K562 (cell line): ENCODE measurements around the gene CBFA2T3. TPM values are rescaled to one million over a fixed set of nuclear protein-coding genes. Genes with fewer than 3 reads are reported as not detected.

Experiments
- CBX1 ChIP-seq: sonication (generic); IDR thresholded peaks from 2 replicates; pipeline ENCODE4 v1.6.1; 2016; ENCODE audit warnings: antibody characterized with exemption, low read depth, mild to moderate bottlenecking
- ERF ChIP-seq: fragments of 450-650 bp; formaldehyde crosslinking; IDR thresholded peaks from 2 replicates; pipeline ENCODE4 v1.4.0; 2020; ENCODE audit warnings: mild to moderate bottlenecking, mixed read lengths
- ETS1 ChIP-seq: conservative IDR thresholded peaks from 2 replicates; pipeline ENCODE4 v1.6.1; 2011; ENCODE audit warnings: low read depth, mild to moderate bottlenecking, low read length; ENCODE audit not compliant: control insufficient read depth
- GATAD2B ChIP-seq: fragments of 450-650 bp; IDR thresholded peaks from 2 replicates; pipeline ENCODE4 v1.6.1; 2017; ENCODE audit warnings: mild to moderate bottlenecking, borderline replicate concordance
- HLTF ChIP-seq: fragments of 450-650 bp; IDR thresholded peaks from 2 replicates; pipeline ENCODE4 v1.6.1; 2016
- JUND ChIP-seq, 2 experiments: IDR thresholded peaks; 2 replicates in 1 of 2; 3 replicates in 1 of 2; pipeline ENCODE4 v1.6.1; 2011; ENCODE audit warnings: borderline replicate concordance in 2 of 2, low read depth in 2 of 2, low read length in 2 of 2, improper control_type of control experiment in 1 of 2, missing biosample characterization in 1 of 2, missing genetic modification characterization in 1 of 2, missing genetic modification reagents in 1 of 2
- MBD2 ChIP-seq: sonication (generic); IDR thresholded peaks from 2 replicates; pipeline ENCODE4 v1.6.1; 2016; ENCODE audit warnings: low read depth, borderline replicate concordance
- MCM5 ChIP-seq: fragments of 450-650 bp; IDR thresholded peaks from 2 replicates; pipeline ENCODE4 v1.6.1; 2016; ENCODE audit warnings: low read depth
- RREB1 ChIP-seq: fragments of 250-450 bp; sonication (Bioruptor Pico); IDR thresholded peaks from 2 replicates; pipeline ENCODE4 v1.4.0; 2020
- SMAD3 ChIP-seq: fragments of 450-650 bp; formaldehyde crosslinking; conservative IDR thresholded peaks from 2 replicates; pipeline ENCODE4 v1.4.0; 2020; ENCODE audit warnings: mild to moderate bottlenecking
- SP1 ChIP-seq: sonication (generic); formaldehyde crosslinking; IDR thresholded peaks from 2 replicates; pipeline ENCODE4 v1.8.1; 2022; ENCODE audit warnings: mild to moderate bottlenecking, missing genetic modification reagents
- YY1 ChIP-seq, 3 experiments: IDR thresholded peaks; 2 replicates each; pipeline ENCODE4 v1.6.1; 2011; ENCODE audit warnings: low read length in 2 of 3, mild to moderate bottlenecking in 2 of 3, moderate library complexity in 2 of 3, borderline replicate concordance in 1 of 3, control low read depth in 1 of 3, low read depth in 1 of 3; ENCODE audit not compliant: insufficient read depth in 3 of 3, insufficient replicate concordance in 2 of 3, control insufficient read depth in 1 of 3, insufficient read length in 1 of 3; ENCODE audit errors: extremely low read depth in 1 of 3
- ZKSCAN3 ChIP-seq: fragments of 250-450 bp; sonication (Bioruptor Pico); IDR thresholded peaks from 2 replicates; pipeline ENCODE4 v1.4.0; 2020
- ZNF77 ChIP-seq: fragments of 250-450 bp; sonication (Bioruptor Pico); IDR thresholded peaks from 2 replicates; pipeline ENCODE4 v1.5.0; 2020
- ZNF830 ChIP-seq: fragments of 250-450 bp; sonication (Bioruptor Pico); IDR thresholded peaks from 2 replicates; pipeline ENCODE4 v1.5.0; 2021; ENCODE audit warnings: mild to moderate bottlenecking
- polyA plus RNA-seq, 8 experiments: library from polyadenylated mRNA; depleted of rRNA in 4 of 8; stranded (reverse) in 5 of 8; unstranded in 3 of 8; fragments of >200 nt; fragmentation: Nextera tagmentation in 2 of 8; fragmentation: Illumina TruSeq in 1 of 8; extraction: Ambion mirVana in 2 of 8; extraction: Trizol in 1 of 8; gene quantifications; 2 replicates each; pipeline versions ENCODE4 v1.2.1 to v1.2.3, GENCODE V29; 2011 to 2014; ENCODE audit warnings: inconsistent platforms in 1 of 8, missing spikeins in 1 of 8
- total RNA-seq, 7 experiments: library from RNA; depleted of rRNA in 6 of 7; stranded (reverse); fragments of >200 nt in 6 of 7; fragmentation: Illumina TruSeq in 2 of 7; extraction: Trizol in 2 of 7; gene quantifications; 2 replicates each; pipeline versions ENCODE4 v1.2.1 to v1.2.3, GENCODE V29; 2011 to 2021; ENCODE audit warnings: low replicate concordance in 1 of 7
- TF ChIP-seq, protein P1 (sequence below): sonication (generic); formaldehyde crosslinking; IDR thresholded peaks from 2 replicates; pipeline ENCODE4 v1.8.0; 2022; ENCODE audit warnings: missing genetic modification reagents, mild to moderate bottlenecking, moderate library complexity, borderline replicate concordance
- TF ChIP-seq, protein P2 (sequence below): fragments of 250-450 bp; sonication (Bioruptor Pico); IDR thresholded peaks from 2 replicates; pipeline ENCODE4 v1.5.0; 2021; ENCODE audit warnings: mild to moderate bottlenecking, borderline replicate concordance

The CBFA2T3 gene
- total and polyA plus RNA-seq, 9 of the 15 experiments (the other 6 are each of a cell fraction or from before 2014, with no cell fraction given) = 2.3 to 145 (median 6.7) TPM

DNA sequence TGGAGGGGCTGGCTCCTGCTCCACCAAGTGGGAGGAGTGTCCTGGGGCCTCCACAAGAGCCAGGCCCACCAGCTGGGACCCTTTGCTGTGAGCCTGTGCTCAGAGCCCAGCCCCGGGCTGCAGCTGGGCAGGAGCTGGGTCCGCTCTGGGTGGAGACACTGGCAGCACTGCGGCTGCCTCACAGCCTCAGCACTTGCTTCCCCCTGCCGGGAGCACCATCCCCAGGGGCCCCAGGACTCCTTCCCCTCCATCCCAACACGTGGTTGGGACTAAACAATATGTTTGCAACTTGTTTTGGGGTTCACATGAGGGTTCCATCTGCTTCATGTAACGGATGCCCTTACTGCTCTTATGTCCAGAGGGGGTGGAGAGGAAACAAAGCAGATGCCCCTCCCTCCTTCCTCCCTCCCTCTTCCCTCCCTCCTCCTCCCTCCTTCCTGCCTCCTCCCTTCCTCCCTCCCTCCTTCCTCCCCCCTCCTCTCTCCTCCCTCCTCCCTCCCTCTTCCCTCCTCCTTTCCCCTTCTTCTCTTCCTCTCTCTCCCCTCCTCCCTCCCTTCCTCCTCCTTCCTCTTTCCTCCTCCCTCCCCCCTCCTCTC is 16.3 kb upstream of the CBFA2T3 start (continued):
- TF ChIP-seq ERF (0 out of 2 replicates have a peak, but pooled peaks have one; percentile 55), SP1 (CRISPR knock-in tag) (no peak), GATAD2B (no peak), ZNF77 (CRISPR knock-in tag) (no peak), CBX1 (no peak), ETS1 (no peak), SMAD3 (CRISPR knock-in tag) (no peak), ZKSCAN3 (CRISPR knock-in tag) (no peak), MBD2 (no peak; the same call in 1 of the 2 replicates), JUND (IDR thresholded peaks at IDR 0.05; ENCODE audit: borderline replicate concordance, low read depth, low read length) (peak; percentile 42; the same call in 1 of the 2 replicates), JUND (tag; IDR thresholded peaks at IDR 0.05; ENCODE audit: borderline replicate concordance, low read depth, low read length) (no peak; the same call in 2 of the 3 replicates), MCM5 (no peak), YY1 (IDR thresholded peaks at IDR 0.05; ENCODE audit: borderline replicate concordance in 1 of 3, control insufficient read depth in 1 of 3, extremely low read depth in 1 of 3, insufficient read depth in 3 of 3, insufficient read length in 1 of 3, insufficient replicate concordance in 2 of 3, low read depth in 1 of 3, low read length in 2 of 3) (no peak), RREB1 (no peak), HLTF (no peak; the same call in 1 of the 2 replicates), ZNF830 (CRISPR knock-in tag) (no peak; the same call in 1 of the 2 replicates)
- TF ChIP-seq, protein P1, sequence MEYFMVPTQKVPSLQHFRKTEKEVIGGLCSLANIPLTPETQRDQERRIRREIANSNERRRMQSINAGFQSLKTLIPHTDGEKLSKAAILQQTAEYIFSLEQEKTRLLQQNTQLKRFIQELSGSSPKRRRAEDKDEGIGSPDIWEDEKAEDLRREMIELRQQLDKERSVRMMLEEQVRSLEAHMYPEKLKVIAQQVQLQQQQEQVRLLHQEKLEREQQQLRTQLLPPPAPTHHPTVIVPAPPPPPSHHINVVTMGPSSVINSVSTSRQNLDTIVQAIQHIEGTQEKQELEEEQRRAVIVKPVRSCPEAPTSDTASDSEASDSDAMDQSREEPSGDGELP (CRISPR knock-in tag) = peak; percentile 86
- TF ChIP-seq, protein P2, sequence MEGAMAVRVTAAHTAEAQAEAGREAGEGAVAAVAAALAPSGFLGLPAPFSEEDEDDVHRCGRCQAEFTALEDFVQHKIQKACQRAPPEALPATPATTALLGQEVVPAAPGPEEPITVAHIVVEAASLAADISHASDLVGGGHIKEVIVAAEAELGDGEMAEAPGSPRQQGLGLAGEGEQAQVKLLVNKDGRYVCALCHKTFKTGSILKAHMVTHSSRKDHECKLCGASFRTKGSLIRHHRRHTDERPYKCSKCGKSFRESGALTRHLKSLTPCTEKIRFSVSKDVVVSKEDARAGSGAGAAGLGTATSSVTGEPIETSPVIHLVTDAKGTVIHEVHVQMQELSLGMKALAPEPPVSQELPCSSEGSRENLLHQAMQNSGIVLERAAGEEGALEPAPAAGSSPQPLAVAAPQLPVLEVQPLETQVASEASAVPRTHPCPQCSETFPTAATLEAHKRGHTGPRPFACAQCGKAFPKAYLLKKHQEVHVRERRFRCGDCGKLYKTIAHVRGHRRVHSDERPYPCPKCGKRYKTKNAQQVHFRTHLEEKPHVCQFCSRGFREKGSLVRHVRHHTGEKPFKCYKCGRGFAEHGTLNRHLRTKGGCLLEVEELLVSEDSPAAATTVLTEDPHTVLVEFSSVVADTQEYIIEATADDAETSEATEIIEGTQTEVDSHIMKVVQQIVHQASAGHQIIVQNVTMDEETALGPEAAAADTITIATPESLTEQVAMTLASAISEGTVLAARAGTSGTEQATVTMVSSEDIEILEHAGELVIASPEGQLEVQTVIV = no peak; the same call in 1 of the 2 replicates
